Lower lobe of right lung (tissue), 2 donors: ENCODE results near the gene ACACB. TPM values are rescaled to one million over a fixed set of nuclear protein-coding genes. Genes with fewer than 3 reads are reported as not detected.

Experiments
- ATAC-seq, 2 donors: fragments of 200-7000 bp; cut with Tn5 transposase; one replicate each; pipeline ENCODE4 v1.9.1; 2020 to 2022; ENCODE audit warnings: mild to moderate bottlenecking in 2 of 2, moderate library complexity in 2 of 2
- DNase-seq: peaks from one replicate; pipeline ENCODE4 v3.0.0-alpha.2; 2020
- H3K27ac ChIP-seq: fragments of 200-600 bp; one replicate; pipeline ENCODE4 v1.8.0; 2022
- H3K27me3 ChIP-seq: fragments of 200-600 bp; one replicate; pipeline ENCODE4 v1.8.0; 2022; ENCODE audit warnings: low read depth
- H3K36me3 ChIP-seq: fragments of 200-600 bp; one replicate; pipeline ENCODE4 v1.8.0; 2022; ENCODE audit warnings: mild to moderate bottlenecking
- H3K4me1 ChIP-seq: fragments of 200-600 bp; one replicate; pipeline ENCODE4 v1.8.0; 2022
- H3K4me3 ChIP-seq: fragments of 200-600 bp; one replicate; pipeline ENCODE4 v1.8.0; 2022; ENCODE audit warnings: mild to moderate bottlenecking
- H3K9me3 ChIP-seq: fragments of 200-600 bp; one replicate; pipeline ENCODE4 v1.8.0; 2022
- intact Hi-C: fragments of 100-400 bp; cut with DNase I; formaldehyde crosslinking; loops from one replicate; pipeline ENCODE4 v1.11.0; 2022
- total RNA-seq: library from RNA; stranded (reverse); fragmentation: NEBNext Ultra II Directional; extraction: Animal tissue kit (Norgen Biotek cat#: 25700); gene quantifications from one replicate; pipeline ENCODE4 v1.2.1, GENCODE V29; 2021
- TF ChIP-seq, protein P1 (sequence below): fragments of 200-600 bp; IDR thresholded peaks from one replicate; pipeline ENCODE4 v1.8.0; 2022; ENCODE audit warnings: antibody characterized with exemption, mild to moderate bottlenecking
- donor health status: DM: no; HTN: yes; CAD: no; lungs with severe emphysema.

The ACACB gene
- total RNA-seq, 1 donor from 2014 or later: 42.5 TPM

DNA sequence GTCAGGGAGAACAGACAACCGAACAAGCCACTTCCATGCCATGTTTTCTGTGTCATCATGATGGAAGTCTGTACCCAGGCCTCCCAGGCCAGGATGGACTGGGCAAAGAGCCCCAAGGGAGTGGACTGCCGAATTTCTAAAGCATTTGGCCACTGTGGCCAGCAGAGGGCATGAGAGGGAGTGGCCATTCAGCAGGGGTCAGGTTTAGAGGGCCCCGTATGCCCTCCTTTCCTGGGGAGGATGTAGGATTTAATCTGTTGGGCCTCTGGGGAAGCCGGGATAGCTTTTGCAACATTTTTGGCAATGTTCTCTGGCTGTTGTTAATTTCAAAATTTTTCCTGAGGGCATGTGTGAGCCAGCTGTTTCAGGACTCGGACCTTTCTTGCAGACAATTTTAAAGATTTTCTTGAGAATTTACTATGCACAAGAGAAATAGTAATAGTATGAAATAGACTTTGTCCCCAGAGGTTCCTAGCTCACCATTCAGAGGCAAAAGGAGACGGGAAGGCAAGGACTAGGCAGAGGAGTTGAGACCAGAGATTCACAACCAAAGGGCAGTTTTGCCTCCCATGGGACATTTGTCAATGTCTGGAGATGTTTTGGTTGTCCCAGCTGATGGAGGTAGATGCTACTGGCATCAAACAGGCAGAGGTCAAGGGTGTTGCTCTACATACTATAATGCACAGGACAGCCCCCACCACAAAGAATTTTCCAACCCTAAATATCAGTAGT lies 18.0 kb downstream of the ACACB start:
- H3K4me3 ChIP-seq: no peak overlapping the region
- DNase-seq (no peak), ATAC-seq (peak; percentile 63 to 69)
- H3K4me1 ChIP-seq: peaks cover 10% of the 10 kb centered on the region
- H3K36me3 ChIP-seq: no peaks in the 10 kb centered on the region
- H3K9me3 ChIP-seq: no peaks in the 10 kb centered on the region
- no peak overlapping the region for H3K27ac ChIP-seq
- TF ChIP-seq, protein P1, sequence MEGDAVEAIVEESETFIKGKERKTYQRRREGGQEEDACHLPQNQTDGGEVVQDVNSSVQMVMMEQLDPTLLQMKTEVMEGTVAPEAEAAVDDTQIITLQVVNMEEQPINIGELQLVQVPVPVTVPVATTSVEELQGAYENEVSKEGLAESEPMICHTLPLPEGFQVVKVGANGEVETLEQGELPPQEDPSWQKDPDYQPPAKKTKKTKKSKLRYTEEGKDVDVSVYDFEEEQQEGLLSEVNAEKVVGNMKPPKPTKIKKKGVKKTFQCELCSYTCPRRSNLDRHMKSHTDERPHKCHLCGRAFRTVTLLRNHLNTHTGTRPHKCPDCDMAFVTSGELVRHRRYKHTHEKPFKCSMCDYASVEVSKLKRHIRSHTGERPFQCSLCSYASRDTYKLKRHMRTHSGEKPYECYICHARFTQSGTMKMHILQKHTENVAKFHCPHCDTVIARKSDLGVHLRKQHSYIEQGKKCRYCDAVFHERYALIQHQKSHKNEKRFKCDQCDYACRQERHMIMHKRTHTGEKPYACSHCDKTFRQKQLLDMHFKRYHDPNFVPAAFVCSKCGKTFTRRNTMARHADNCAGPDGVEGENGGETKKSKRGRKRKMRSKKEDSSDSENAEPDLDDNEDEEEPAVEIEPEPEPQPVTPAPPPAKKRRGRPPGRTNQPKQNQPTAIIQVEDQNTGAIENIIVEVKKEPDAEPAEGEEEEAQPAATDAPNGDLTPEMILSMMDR: peak; percentile 62
- no peaks in the 10 kb centered on the region for H3K27me3 ChIP-seq
- intact Hi-C loops: no loop called here

GRCh38 chr12:109137055-109137454 lies 20.7 kb downstream of the ACACB start:
- Histone ChIP-seq H3K36me3 (no peaks in the 10 kb centered on the region), H3K27me3 (no peaks in the 10 kb centered on the region), H3K27ac (peak overlapping the region; percentile 15), H3K4me1 (peaks cover 10% of the 10 kb centered on the region), H3K4me3 (no peak overlapping the region), H3K9me3 (no peaks in the 10 kb centered on the region)
- intact Hi-C loops: no loop called here
- DNase-seq: no peak
- TF ChIP-seq, protein P1: no peak
- ATAC-seq: peak in 1 of 2 donors; percentile 61

DNA sequence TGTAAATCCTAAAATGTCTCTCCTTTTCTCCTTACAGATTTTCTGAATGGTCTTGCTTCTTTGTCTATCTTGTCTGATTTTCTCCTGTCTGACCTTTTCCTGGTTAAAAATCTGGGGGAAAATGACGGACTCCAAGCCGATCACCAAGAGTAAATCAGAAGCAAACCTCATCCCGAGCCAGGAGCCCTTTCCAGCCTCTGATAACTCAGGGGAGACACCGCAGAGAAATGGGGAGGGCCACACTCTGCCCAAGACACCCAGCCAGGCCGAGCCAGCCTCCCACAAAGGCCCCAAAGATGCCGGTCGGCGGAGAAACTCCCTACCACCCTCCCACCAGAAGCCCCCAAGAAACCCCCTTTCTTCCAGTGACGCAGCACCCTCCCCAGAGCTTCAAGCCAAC lies 23.0 kb downstream of the ACACB start:
- TF ChIP-seq, protein P1: no peak
- DNase-seq: no peak
- Histone ChIP-seq H3K9me3 (no peaks in the 10 kb centered on the region), H3K4me3 (no peak overlapping the region), H3K27me3 (no peaks in the 10 kb centered on the region), H3K27ac (no peak overlapping the region), H3K36me3 (no peaks in the 10 kb centered on the region), H3K4me1 (peaks cover 5% of the 10 kb centered on the region)
- ATAC-seq: no peak
- intact Hi-C loops: no loop called here

GRCh38 chr12:109139791-109140190 lies 23.4 kb downstream of the ACACB start:
- TF ChIP-seq, protein P1: no peak
- DNase-seq (no peak), ATAC-seq (no peak)
- Histone ChIP-seq H3K27me3 (no peaks in the 10 kb centered on the region), H3K36me3 (no peaks in the 10 kb centered on the region), H3K4me3 (no peak overlapping the region), H3K9me3 (no peaks in the 10 kb centered on the region), H3K4me1 (peaks cover under 1% of the 10 kb centered on the region), H3K27ac (no peak overlapping the region)
- intact Hi-C loops: no loop called here

DNA sequence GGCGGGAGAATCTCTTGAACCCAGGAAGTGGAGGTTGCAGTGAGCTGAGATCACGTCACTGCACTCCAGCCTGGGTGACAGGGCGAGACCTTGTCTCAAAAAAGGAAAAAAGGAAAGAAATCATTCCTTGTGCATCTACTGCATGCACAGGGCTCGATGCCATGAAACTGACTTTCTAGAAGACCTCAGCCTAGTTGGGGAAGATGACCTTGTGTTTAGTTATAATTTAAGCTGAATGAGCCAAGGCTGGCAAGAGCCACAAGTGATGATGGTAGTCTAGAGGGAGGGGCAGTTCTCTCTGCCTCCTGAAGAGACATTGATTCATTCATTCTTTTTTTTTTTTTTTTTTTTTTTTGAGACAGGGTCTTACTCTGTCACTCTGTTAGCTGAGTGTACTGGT lies 24.2 kb downstream of the ACACB start:
- Histone ChIP-seq H3K9me3 (no peaks in the 10 kb centered on the region), H3K36me3 (no peaks in the 10 kb centered on the region), H3K4me3 (no peak overlapping the region), H3K27me3 (no peaks in the 10 kb centered on the region), H3K27ac (no peak overlapping the region), H3K4me1 (no peaks in the 10 kb centered on the region)
- no peak for DNase-seq
- intact Hi-C loops: no loop called here
- TF ChIP-seq, protein P1: no peak
- no peak for ATAC-seq
